ENCODE data around the gene HEPN1.

The HEPN1 gene

DNA sequence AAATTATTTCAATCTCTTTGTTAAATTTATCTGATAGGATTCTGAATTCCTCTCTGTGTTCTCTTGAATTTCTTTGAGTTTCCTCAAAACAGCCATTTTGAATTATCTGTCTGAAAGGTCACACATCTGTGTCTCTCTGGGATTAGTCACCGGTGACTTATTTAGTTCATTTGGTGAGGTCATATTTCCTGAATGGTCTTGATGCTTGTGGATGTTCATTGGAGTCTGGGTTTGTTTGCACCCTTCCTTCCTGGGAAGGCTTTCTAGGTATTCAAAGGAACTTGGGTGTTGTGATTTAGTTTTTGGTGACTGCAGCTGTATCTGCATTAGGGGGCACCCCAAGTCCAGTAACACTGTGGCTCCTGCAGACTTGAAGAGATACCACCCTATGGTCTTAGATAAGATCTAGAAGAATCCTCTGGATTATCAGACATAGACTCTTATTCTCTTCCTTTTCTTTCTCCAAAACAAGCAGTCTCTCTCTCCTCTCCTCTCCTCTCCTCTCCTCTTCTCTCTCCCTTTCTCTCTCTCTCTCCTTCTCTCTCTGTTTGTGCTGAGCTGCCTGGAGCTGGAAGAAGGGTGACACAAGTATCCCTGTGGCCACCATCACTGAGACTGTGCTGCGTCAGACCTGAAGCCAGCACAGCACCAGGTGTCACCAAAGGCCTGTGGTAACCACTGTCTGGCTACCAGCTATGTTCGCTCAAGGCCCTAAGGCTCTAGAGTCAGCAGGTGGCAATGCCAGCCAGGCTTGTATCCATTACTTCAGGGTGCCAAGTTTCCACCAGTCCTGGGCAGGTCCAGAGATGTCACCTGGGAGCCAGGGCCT is 3.3 kb upstream of the HEPN1 start:
- no peaks in the 10 kb centered on the region for H3K9me3 ChIP-seq (ENCODE audit: control insufficient read depth, insufficient read depth, low read length)
- H3K9me2 ChIP-seq (replicated peaks; ENCODE audit: control insufficient read depth, low read length): no peaks in the 10 kb centered on the region
- peaks cover 3% of the 10 kb centered on the region; the same call in 1 of the 2 replicates for H3K27me3 ChIP-seq (ENCODE audit: control insufficient read depth, low read length)
- H3K4me2 ChIP-seq (ENCODE audit: low read length): no peak overlapping the region
- H4K20me1 ChIP-seq (ENCODE audit: control insufficient read depth, insufficient read depth, low read depth, low read length): no peaks in the 10 kb centered on the region
- H3K79me2 ChIP-seq (ENCODE audit: control insufficient read depth, low read length): no peaks in the 10 kb centered on the region
- no peak for TF ChIP-seq EZH2phosphoT487 (IDR thresholded peaks at IDR 0.05; ENCODE audit: borderline replicate concordance, low read length)
- TF ChIP-seq, protein P1, sequence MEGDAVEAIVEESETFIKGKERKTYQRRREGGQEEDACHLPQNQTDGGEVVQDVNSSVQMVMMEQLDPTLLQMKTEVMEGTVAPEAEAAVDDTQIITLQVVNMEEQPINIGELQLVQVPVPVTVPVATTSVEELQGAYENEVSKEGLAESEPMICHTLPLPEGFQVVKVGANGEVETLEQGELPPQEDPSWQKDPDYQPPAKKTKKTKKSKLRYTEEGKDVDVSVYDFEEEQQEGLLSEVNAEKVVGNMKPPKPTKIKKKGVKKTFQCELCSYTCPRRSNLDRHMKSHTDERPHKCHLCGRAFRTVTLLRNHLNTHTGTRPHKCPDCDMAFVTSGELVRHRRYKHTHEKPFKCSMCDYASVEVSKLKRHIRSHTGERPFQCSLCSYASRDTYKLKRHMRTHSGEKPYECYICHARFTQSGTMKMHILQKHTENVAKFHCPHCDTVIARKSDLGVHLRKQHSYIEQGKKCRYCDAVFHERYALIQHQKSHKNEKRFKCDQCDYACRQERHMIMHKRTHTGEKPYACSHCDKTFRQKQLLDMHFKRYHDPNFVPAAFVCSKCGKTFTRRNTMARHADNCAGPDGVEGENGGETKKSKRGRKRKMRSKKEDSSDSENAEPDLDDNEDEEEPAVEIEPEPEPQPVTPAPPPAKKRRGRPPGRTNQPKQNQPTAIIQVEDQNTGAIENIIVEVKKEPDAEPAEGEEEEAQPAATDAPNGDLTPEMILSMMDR (IDR thresholded peaks at IDR 0.05; ENCODE audit: low read depth, low read length, poor library complexity, severe bottlenecking): no peak
- no peaks in the 10 kb centered on the region for H3K36me3 ChIP-seq (ENCODE audit: control insufficient read depth, low read length)
- no peaks in the 10 kb centered on the region for H3F3A ChIP-seq (ENCODE audit: control insufficient read depth, insufficient read depth)
- H3K4me1 ChIP-seq (ENCODE audit: control insufficient read depth, low read length): no peaks in the 10 kb centered on the region
- no peak overlapping the region for H3K27ac ChIP-seq (ENCODE audit: low read depth, low read length)
- no peak overlapping the region for H3K4me3 ChIP-seq (ENCODE audit: low read length)

DNA sequence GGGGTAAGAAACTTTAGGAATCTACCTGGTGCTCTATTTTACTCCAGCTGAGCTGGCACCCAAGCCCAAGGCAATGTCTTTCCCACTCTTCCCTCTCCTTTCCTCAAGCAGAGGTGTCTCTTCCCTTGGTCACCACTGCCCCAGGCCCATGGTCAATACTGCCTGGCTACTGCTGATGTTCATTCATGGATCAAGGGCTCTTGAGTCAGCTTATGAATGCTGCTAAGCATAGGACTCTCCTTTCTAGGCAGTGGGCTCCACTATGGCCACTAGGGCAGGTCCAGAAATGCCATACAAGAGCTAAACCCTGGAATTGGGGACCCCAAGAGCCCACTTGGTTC is 2.7 kb upstream of the HEPN1 start:
- Histone ChIP-seq H3K27me3 (ENCODE audit: control insufficient read depth, low read length) (peaks cover 3% of the 10 kb centered on the region; the same call in 1 of the 2 replicates), H3K4me2 (ENCODE audit: low read length) (no peak overlapping the region), H3K4me3 (ENCODE audit: low read length) (no peak overlapping the region), H3F3A (ENCODE audit: control insufficient read depth, insufficient read depth) (no peaks in the 10 kb centered on the region), H3K9me2 (replicated peaks; ENCODE audit: control insufficient read depth, low read length) (no peaks in the 10 kb centered on the region), H3K9me3 (ENCODE audit: control insufficient read depth, insufficient read depth, low read length) (no peaks in the 10 kb centered on the region), H3K4me1 (ENCODE audit: control insufficient read depth, low read length) (no peaks in the 10 kb centered on the region), H3K36me3 (ENCODE audit: control insufficient read depth, low read length) (no peaks in the 10 kb centered on the region), H4K20me1 (ENCODE audit: control insufficient read depth, insufficient read depth, low read depth, low read length) (no peaks in the 10 kb centered on the region), H3K27ac (ENCODE audit: low read depth, low read length) (no peak overlapping the region), H3K79me2 (ENCODE audit: control insufficient read depth, low read length) (no peaks in the 10 kb centered on the region)
- TF ChIP-seq EZH2phosphoT487 (IDR thresholded peaks at IDR 0.05; ENCODE audit: borderline replicate concordance, low read length): no peak
- TF ChIP-seq, protein P1 (IDR thresholded peaks at IDR 0.05; ENCODE audit: low read depth, low read length, poor library complexity, severe bottlenecking): no peak

DNA sequence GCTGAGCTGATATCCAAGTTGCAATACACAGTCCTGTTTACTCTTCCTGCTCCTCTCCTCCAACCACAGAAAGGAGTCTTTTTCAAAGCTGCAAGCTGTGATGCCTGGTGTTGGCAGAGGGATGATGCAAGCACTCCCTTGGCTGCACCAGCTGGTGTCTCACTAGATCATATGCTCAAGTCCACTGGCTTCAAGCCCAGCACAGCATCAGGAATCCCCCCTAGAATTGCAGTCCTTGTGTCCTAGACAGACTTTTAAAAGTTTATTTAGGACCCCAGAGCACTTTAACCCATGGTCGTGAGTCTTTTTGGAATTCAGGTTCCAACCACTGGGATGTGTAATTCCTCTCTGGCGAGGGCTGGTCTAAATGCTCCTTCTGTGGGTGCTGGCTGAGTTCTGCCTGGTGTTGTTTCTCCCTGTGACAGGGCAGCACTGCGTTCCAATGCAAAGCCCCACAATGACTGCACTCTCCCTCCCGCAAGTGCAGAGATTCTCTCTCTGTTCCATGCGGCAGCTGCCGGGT is 1.9 kb upstream of the HEPN1 start:
- H3F3A ChIP-seq (ENCODE audit: control insufficient read depth, insufficient read depth): no peaks in the 10 kb centered on the region
- H3K9me2 ChIP-seq (replicated peaks; ENCODE audit: control insufficient read depth, low read length): no peaks in the 10 kb centered on the region
- no peak overlapping the region for H3K4me2 ChIP-seq (ENCODE audit: low read length)
- H3K79me2 ChIP-seq (ENCODE audit: control insufficient read depth, low read length): no peaks in the 10 kb centered on the region
- no peak overlapping the region for H3K27ac ChIP-seq (ENCODE audit: low read depth, low read length)
- no peaks in the 10 kb centered on the region for H3K9me3 ChIP-seq (ENCODE audit: control insufficient read depth, insufficient read depth, low read length)
- no peak overlapping the region for H3K4me3 ChIP-seq (ENCODE audit: low read length)
- no peaks in the 10 kb centered on the region for H4K20me1 ChIP-seq (ENCODE audit: control insufficient read depth, insufficient read depth, low read depth, low read length)
- H3K4me1 ChIP-seq (ENCODE audit: control insufficient read depth, low read length): no peaks in the 10 kb centered on the region
- no peaks in the 10 kb centered on the region for H3K36me3 ChIP-seq (ENCODE audit: control insufficient read depth, low read length)
- peaks cover 3% of the 10 kb centered on the region; the same call in 1 of the 2 replicates for H3K27me3 ChIP-seq (ENCODE audit: control insufficient read depth, low read length)
- TF ChIP-seq, protein P1 (IDR thresholded peaks at IDR 0.05; ENCODE audit: low read depth, low read length, poor library complexity, severe bottlenecking): no peak
- TF ChIP-seq EZH2phosphoT487 (IDR thresholded peaks at IDR 0.05; ENCODE audit: borderline replicate concordance, low read length): no peak

Data from DOHH2 (cell line).